ENCODE results near the gene SGCA.

The SGCA gene

GRCh38 chr17:50177476-50177875 lies 11.7 kb downstream of the SGCA start:
- Histone ChIP-seq H3K36me3 (ENCODE audit: control insufficient read depth, insufficient read depth, low read length) (no peaks in the 10 kb centered on the region), H3K4me3 (ENCODE audit: low read length) (no peak overlapping the region), H3K9me3 (ENCODE audit: control insufficient read depth, low read length) (no peaks in the 10 kb centered on the region), H3K27me3 (ENCODE audit: control insufficient read depth, insufficient read depth, low read length) (no peaks in the 10 kb centered on the region), H3K9ac (ENCODE audit: low read length) (peak overlapping the region; percentile 27), H3K4me1 (ENCODE audit: control insufficient read depth, insufficient read depth, low read length) (peaks cover 32% of the 10 kb centered on the region)

GRCh38 chr17:50177983-50178834 lies 12.4 kb downstream of the SGCA start:
- Histone ChIP-seq H3K4me3 (ENCODE audit: low read length) (no peak overlapping the region), H3K9ac (ENCODE audit: low read length) (peak overlapping the region; percentile 27), H3K36me3 (ENCODE audit: control insufficient read depth, insufficient read depth, low read length) (no peaks in the 10 kb centered on the region), H3K4me1 (ENCODE audit: control insufficient read depth, insufficient read depth, low read length) (peaks cover 32% of the 10 kb centered on the region), H3K27me3 (ENCODE audit: control insufficient read depth, insufficient read depth, low read length) (no peaks in the 10 kb centered on the region), H3K9me3 (ENCODE audit: control insufficient read depth, low read length) (no peaks in the 10 kb centered on the region)

DNA sequence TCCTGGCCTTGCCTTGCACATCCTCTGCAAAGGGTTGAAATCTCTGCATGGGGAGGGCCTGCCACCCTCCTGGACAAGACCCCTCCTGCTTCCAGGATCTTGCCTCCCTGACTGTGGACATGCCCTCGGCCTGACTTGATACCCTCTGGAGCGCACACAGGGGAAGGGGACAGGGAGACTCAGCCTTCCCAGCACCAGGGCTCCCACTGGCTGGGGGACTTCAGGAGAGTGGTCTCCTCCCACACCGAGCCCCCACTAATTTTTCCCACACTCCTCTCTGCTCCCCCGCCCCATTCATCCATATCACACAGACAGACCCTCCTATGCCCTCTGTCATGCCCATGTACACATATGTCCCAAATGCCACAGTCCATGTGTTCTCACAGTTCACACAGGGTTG lies 14.3 kb downstream of the SGCA start:
- Histone ChIP-seq H3K9ac (ENCODE audit: low read length) (no peak overlapping the region), H3K4me1 (ENCODE audit: control insufficient read depth, insufficient read depth, low read length) (peaks cover 32% of the 10 kb centered on the region), H3K27me3 (ENCODE audit: control insufficient read depth, insufficient read depth, low read length) (no peaks in the 10 kb centered on the region), H3K4me3 (ENCODE audit: low read length) (no peak overlapping the region), H3K9me3 (ENCODE audit: control insufficient read depth, low read length) (no peaks in the 10 kb centered on the region), H3K36me3 (ENCODE audit: control insufficient read depth, insufficient read depth, low read length) (no peaks in the 10 kb centered on the region)

DNA sequence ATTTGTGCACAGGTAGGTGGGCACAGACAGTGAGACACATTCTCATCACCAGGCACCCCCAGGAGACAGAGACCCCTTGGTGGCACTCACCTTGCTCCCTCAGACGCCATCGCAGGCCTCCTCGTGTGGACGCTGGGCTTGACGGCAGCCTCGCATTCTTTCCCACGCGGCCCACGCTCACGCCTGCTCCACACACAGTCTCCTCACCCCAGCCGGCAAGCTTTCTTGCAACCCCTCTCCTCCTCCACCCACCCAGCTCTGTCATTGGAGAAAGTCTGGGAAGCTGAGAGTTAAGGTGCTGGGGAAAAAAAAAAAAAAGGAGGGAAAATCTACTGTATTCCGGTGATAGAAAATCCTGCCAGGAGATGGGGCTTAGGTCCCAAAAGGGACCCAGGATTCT lies 14.8 kb downstream of the SGCA start:
- no peak overlapping the region for H3K4me3 ChIP-seq (ENCODE audit: low read length)
- no peaks in the 10 kb centered on the region for H3K9me3 ChIP-seq (ENCODE audit: control insufficient read depth, low read length)
- no peak overlapping the region for H3K9ac ChIP-seq (ENCODE audit: low read length)
- peaks cover 30% of the 10 kb centered on the region for H3K4me1 ChIP-seq (ENCODE audit: control insufficient read depth, insufficient read depth, low read length)
- H3K27me3 ChIP-seq (ENCODE audit: control insufficient read depth, insufficient read depth, low read length), result no peaks in the 10 kb centered on the region
- H3K36me3 ChIP-seq (ENCODE audit: control insufficient read depth, insufficient read depth, low read length), result no peaks in the 10 kb centered on the region

DNA sequence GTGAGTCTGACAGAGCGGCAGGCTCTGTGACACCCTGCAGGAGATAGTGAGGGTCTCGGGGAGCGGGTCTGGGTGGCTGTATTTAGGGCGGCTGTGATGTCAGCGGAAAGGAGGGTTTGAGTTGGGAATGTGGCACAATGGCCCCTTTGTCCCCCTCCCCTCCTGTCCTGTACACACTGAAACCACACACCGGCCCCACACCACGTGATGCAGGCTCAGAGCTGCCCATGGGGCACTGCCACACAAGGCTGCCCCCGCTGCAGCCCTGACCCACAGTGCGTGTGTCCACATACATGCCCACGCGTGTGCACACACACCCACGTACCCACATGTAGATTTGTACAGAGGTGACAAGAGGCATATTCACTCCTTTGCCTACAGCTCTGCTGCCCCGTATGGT lies 15.3 kb downstream of the SGCA start:
- no peaks in the 10 kb centered on the region for H3K27me3 ChIP-seq (ENCODE audit: control insufficient read depth, insufficient read depth, low read length)
- no peak overlapping the region for H3K9ac ChIP-seq (ENCODE audit: low read length)
- no peaks in the 10 kb centered on the region for H3K36me3 ChIP-seq (ENCODE audit: control insufficient read depth, insufficient read depth, low read length)
- H3K4me1 ChIP-seq (ENCODE audit: control insufficient read depth, insufficient read depth, low read length), result peaks cover 25% of the 10 kb centered on the region
- no peak overlapping the region for H3K4me3 ChIP-seq (ENCODE audit: low read length)
- no peaks in the 10 kb centered on the region for H3K9me3 ChIP-seq (ENCODE audit: control insufficient read depth, low read length)

DNA sequence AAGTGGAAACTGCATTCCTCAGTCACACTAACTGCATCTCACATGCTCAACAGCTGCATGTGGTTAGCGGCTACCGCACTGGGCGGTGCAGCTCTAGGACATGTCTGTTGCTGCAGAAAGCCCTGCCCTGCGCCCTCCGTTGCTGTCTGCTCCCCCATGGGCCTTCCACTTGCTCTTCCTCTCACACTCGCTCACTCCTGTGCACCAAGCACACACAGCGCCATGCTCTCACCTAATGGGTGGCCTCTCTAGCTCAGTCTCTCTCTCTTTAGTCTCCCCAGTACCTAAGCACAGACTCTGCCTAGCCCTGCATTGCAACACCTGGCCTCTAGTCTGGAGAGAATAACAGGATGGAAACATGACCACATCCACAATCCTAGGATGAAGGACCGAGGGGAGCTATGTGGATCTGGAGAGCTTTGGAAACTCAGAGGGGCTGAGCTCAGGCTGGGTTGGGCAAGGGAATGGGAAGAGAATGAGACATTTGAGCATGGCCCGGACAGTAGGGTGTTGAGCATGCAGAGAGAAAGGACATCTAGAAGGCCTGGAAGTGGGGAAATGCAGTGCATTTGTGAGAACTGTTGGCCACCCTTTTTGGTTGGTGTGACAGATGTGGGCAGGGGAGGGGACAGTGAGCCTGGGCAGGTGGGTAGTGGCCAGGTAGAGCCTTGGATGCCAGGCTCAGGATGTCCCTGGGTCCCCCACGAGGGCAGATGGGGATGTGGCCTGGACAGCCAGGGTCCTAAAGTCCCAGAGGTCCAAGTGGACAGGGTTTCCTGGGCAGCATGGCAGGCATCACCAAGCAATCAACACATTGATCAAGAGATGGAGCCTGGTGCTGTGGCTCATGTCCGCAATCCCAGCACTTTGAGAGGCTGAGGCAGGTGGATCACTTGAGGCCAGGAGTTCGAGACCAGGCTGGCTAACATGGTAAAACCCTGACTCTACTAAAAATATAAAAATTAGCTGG lies 16.1 kb downstream of the SGCA start:
- H3K9me3 ChIP-seq (ENCODE audit: control insufficient read depth, low read length), result no peaks in the 10 kb centered on the region
- H3K27me3 ChIP-seq (ENCODE audit: control insufficient read depth, insufficient read depth, low read length), result no peaks in the 10 kb centered on the region
- no peak overlapping the region for H3K9ac ChIP-seq (ENCODE audit: low read length)
- H3K4me1 ChIP-seq (ENCODE audit: control insufficient read depth, insufficient read depth, low read length), result peaks cover 18% of the 10 kb centered on the region
- no peaks in the 10 kb centered on the region for H3K36me3 ChIP-seq (ENCODE audit: control insufficient read depth, insufficient read depth, low read length)
- H3K4me3 ChIP-seq (ENCODE audit: low read length), result no peak overlapping the region

- no peaks in the 10 kb centered on the region for H3K27me3 ChIP-seq (ENCODE audit: control insufficient read depth, insufficient read depth, low read length)
- H3K9me3 ChIP-seq (ENCODE audit: control insufficient read depth, low read length), result no peaks in the 10 kb centered on the region
- no peaks in the 10 kb centered on the region for H3K36me3 ChIP-seq (ENCODE audit: control insufficient read depth, insufficient read depth, low read length)
- no peak overlapping the region for H3K4me3 ChIP-seq (ENCODE audit: low read length)
- peaks cover 10% of the 10 kb centered on the region for H3K4me1 ChIP-seq (ENCODE audit: control insufficient read depth, insufficient read depth, low read length)
- no peak overlapping the region for H3K9ac ChIP-seq (ENCODE audit: low read length)
Observed at GRCh38 chr17:50182783-50183420, 17.1 kb downstream of the SGCA start.

DNA sequence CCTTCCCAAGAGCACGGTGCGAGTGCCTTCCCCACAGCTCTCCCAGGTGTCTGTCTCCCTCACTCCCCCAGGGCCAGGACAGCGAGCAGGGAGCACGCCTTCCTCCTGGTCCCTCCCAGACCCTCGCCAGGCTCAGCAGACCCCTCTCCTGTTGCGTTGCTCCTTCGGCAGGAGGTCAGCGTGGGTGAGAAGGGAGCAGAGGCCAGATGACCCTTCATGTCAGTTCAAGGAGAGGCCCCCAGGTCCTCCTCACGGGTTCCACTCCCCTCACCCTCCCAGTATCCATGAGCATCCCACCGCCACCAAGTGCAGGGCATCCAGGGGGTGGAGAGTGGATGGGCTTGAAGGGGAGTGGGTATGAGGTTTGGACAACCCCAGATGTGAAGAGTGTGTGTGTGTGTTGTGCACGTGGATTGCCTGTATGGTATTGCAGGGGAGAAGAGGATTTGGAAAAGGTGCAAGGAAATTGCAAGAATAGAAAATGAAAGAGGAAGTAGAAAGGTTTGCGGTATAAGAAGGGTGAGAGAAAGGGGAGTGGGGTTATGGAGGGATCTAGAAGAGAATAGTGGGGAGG lies 17.7 kb downstream of the SGCA start:
- Histone ChIP-seq H3K9me3 (ENCODE audit: control insufficient read depth, low read length) (no peaks in the 10 kb centered on the region), H3K9ac (ENCODE audit: low read length) (peak overlapping the region; percentile 35), H3K4me3 (ENCODE audit: low read length) (no peak overlapping the region), H3K36me3 (ENCODE audit: control insufficient read depth, insufficient read depth, low read length) (no peaks in the 10 kb centered on the region), H3K4me1 (ENCODE audit: control insufficient read depth, insufficient read depth, low read length) (peaks cover 4% of the 10 kb centered on the region), H3K27me3 (ENCODE audit: control insufficient read depth, insufficient read depth, low read length) (no peaks in the 10 kb centered on the region)

- Histone ChIP-seq H3K36me3 (ENCODE audit: control insufficient read depth, insufficient read depth, low read length) (no peaks in the 10 kb centered on the region), H3K4me3 (ENCODE audit: low read length) (no peak overlapping the region), H3K27me3 (ENCODE audit: control insufficient read depth, insufficient read depth, low read length) (no peaks in the 10 kb centered on the region), H3K4me1 (ENCODE audit: control insufficient read depth, insufficient read depth, low read length) (no peaks in the 10 kb centered on the region), H3K9ac (ENCODE audit: low read length) (peak overlapping the region; percentile 35), H3K9me3 (ENCODE audit: control insufficient read depth, low read length) (no peaks in the 10 kb centered on the region)
Observed at GRCh38 chr17:50184064-50184463, 18.3 kb downstream of the SGCA start.

DNA sequence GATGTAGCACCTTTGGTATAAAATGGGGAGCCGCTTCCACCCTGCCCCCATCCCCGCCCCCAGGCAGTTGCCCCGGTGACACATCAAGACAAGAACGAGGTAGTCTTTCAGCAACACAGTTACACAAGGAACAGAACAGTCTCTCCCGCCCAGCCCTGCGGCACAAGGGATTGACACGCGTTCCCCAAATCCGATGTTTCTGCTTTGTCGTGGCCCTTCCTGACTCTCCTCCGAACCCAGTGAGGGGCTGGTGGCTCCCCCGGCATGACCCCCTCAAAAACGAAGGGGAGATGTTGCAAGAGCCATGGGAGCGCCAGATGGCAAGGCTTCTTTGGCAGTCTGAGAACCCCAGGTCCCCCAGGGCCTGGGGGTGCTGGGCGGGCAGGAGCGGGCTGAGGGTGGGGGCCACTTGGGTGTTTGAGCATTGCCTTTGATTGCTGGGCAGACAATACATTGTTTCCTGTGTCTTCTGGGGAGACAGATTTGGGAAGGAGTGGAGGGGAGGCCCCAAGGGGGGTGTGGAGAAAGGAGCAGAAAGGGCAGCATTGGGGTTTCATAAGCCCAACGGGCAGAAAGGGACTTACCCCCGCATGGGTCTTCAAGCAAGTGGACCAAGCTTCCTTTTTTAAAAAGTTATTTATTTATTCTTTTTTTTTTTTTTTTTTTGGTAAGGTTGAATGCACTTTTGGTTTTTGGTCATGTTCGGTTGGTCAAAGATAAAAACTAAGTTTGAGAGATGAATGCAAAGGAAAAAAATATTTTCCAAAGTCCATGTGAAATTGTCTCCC lies 19.0 kb downstream of the SGCA start:
- Histone ChIP-seq H3K4me3 (ENCODE audit: low read length) (no peak overlapping the region), H3K36me3 (ENCODE audit: control insufficient read depth, insufficient read depth, low read length) (no peaks in the 10 kb centered on the region), H3K27me3 (ENCODE audit: control insufficient read depth, insufficient read depth, low read length) (no peaks in the 10 kb centered on the region), H3K4me1 (ENCODE audit: control insufficient read depth, insufficient read depth, low read length) (no peaks in the 10 kb centered on the region), H3K9ac (ENCODE audit: low read length) (no peak overlapping the region), H3K9me3 (ENCODE audit: control insufficient read depth, low read length) (no peaks in the 10 kb centered on the region)
